ENCODE data around the gene CIT.
A peak's percentile ranks its signal among the peaks of the same experiment; 100 is the strongest.
"Not testable (repeated sequence)": the region's sequence is repeated elsewhere in the genome, so short reads cannot be mapped to it uniquely, and the experiment has no call there.

CIT gene
- total RNA-seq, result 4.1 to 65.0 (median 19.6) reads per million in 17 experiments

- peak; percentile 94 to 98 (median 96) for DNase-seq
Measured at GRCh38 chr12:119876761-119877638, at the start of gene CIT. Gene CIT, minus strand, starts transcription at chr12:119877320. Its CDS starts 1,152 bp downstream, at chr12:119876168.

GRCh38 chr12:119925269-119925668 lies 48.1 kb upstream of the CIT start:
- DNase-seq, result no peak

GRCh38 chr12:119920064-119920463 lies 42.9 kb upstream of the CIT start:
- no peak for DNase-seq

GRCh38 chr12:119915894-119916510 lies 38.9 kb upstream of the CIT start:
- no peak for DNase-seq

GRCh38 chr12:119914666-119915065 lies 37.5 kb upstream of the CIT start:
- DNase-seq, result no peak

GRCh38 chr12:119913536-119914330 lies 36.6 kb upstream of the CIT start:
- DNase-seq, result no peak

GRCh38 chr12:119911182-119911581 lies 34.1 kb upstream of the CIT start:
- peak in 2 of 4 experiments; percentile 15 to 49 for DNase-seq

- no peak for DNase-seq
Measured at GRCh38 chr12:119910586-119910985, 33.5 kb upstream of the CIT start.

- DNase-seq, result peak; percentile 76 to 82 (median 80)
Measured at GRCh38 chr12:119902084-119902509, 25.0 kb upstream of the CIT start.

- no peak for DNase-seq
Measured at GRCh38 chr12:119901670-119902069, 24.6 kb upstream of the CIT start.

GRCh38 chr12:119894916-119895315 lies 17.8 kb upstream of the CIT start:
- no peak for DNase-seq

GRCh38 chr12:119892611-119893010 lies 15.5 kb upstream of the CIT start:
- not testable (repeated sequence) for DNase-seq

GRCh38 chr12:119885549-119885948 lies 8.4 kb upstream of the CIT start:
- DNase-seq, result no peak

GRCh38 chr12:119883791-119884190 lies 6.7 kb upstream of the CIT start:
- DNase-seq, result not testable (repeated sequence)

GRCh38 chr12:119883237-119883636 lies 6.1 kb upstream of the CIT start:
- no peak for DNase-seq

- no peak for DNase-seq
Measured at GRCh38 chr12:119877639-119877948, 474 bp upstream of the CIT start.

GRCh38 chr12:119870457-119870856 lies 6.7 kb downstream of the CIT start:
- DNase-seq, result no peak

GRCh38 chr12:119869720-119870119 lies 7.4 kb downstream of the CIT start:
- DNase-seq, result no peak

GRCh38 chr12:119868992-119869391 lies 8.1 kb downstream of the CIT start:
- no peak for DNase-seq

GRCh38 chr12:119864591-119864990 lies 12.5 kb downstream of the CIT start:
- DNase-seq, result no peak

GRCh38 chr12:119859241-119859640 lies 17.9 kb downstream of the CIT start:
- no peak for DNase-seq

GRCh38 chr12:119857041-119857591 lies 20.0 kb downstream of the CIT start:
- no peak for DNase-seq

GRCh38 chr12:119850330-119850729 lies 26.8 kb downstream of the CIT start:
- DNase-seq, result no peak

All from suppressor macrophage (primary cell).